Pancreas (tissue), 10 donors: Measurements from ENCODE around the gene PYY. TPM values are rescaled to one million over a fixed set of nuclear protein-coding genes. Genes with fewer than 3 reads are reported as not detected.

Source experiments
- ATAC-seq, 4 donors: fragments of 200-7000 bp; cut with Tn5 transposase; one replicate each; pipeline versions ENCODE4 v1.8.0 to v1.9.1; 2020; ENCODE audit warnings: mild to moderate bottlenecking in 4 of 4, moderate library complexity in 4 of 4
- DNase-seq, 6 donors: peaks; one replicate each; pipeline ENCODE4 v3.0.0-alpha.2; 2020
- FAIRE-seq: peaks from 2 replicates; lab custom pipeline; 2012; peaks lifted over from hg19 to GRCh38; lab: Jason Lieb, UNC
- H3K27ac ChIP-seq, 4 donors: fragments of 200-600 bp; sonication (generic); 1 replicate in 3 of 4; 2 replicates in 1 of 4; pipeline versions ENCODE4 v1.5.0 to v1.8.0; 2020
- H3K27me3 ChIP-seq, 4 donors: fragments of 200-600 bp; one replicate each; pipeline ENCODE4 v1.8.0; 2021
- H3K36me3 ChIP-seq, 3 donors: fragments of 200-600 bp; sonication (generic) in 1 of 3; one replicate each; pipeline versions ENCODE4 v1.5.0 to v1.8.0; 2020 to 2021
- H3K4me1 ChIP-seq, 3 donors: fragments of 200-600 bp; one replicate each; pipeline ENCODE4 v1.8.0; 2021
- H3K4me3 ChIP-seq, 4 donors: fragments of 200-600 bp; sonication (generic) in 2 of 4; one replicate each; pipeline versions ENCODE4 v1.5.0 to v1.8.0; 2020 to 2021
- H3K9me3 ChIP-seq, 4 donors: fragments of 200-600 bp; one replicate each; pipeline ENCODE4 v1.8.0; 2021
- WGBS, 2 donors: extraction: QIAGEN DNeasy Blood & Tissue Kit; methylation state at CpG; one replicate each; pipeline ENCODE4 v1.1.7; 2013; 5-methylcytosine and 5-hydroxymethylcytosine counted together
- intact Hi-C, 3 donors: fragments of 100-400 bp; cut with DNase I; formaldehyde crosslinking; loops; one replicate each; pipeline versions ENCODE4 v1.11.1 to v1.14.2; 2022
- polyA plus RNA-seq, 2 donors: library from polyadenylated mRNA; stranded (reverse); fragments of 200-250 nt; gene quantifications; one replicate each; pipeline ENCODE4 v1.2.3, GENCODE V29; 2013
- total RNA-seq, 6 donors: library from RNA; stranded (reverse); fragmentation: NEBNext Ultra II Directional in 4 of 6; extraction: Animal tissue kit (Norgen Biotek cat#: 25700) in 4 of 6; gene quantifications; one replicate each; pipeline versions ENCODE4 v1.2.1 to v1.2.4, GENCODE V29; 2021 to 2023
- TF ChIP-seq, protein P1 (sequence below), 4 donors: fragments of 200-600 bp; sonication (generic) in 3 of 4; IDR thresholded peaks; one replicate each; pipeline versions ENCODE4 v1.5.0 to v1.8.0; 2021; ENCODE audit warnings: antibody characterized with exemption in 4 of 4
- donor health status: healthy with polysubstance abuse.
- donor health status: DM: no; HTN: no; CAD: no; lungs with moderate emphysema.
- donor health status: DM: no; HTN: no; CAD: no.
- donor health status: control.
- donor health status: control.
- donor health status: Bipolar disorder and iron deficiency.
- donor health status: DM: yes; HTN: yes; CAD: no.
- donor health status: DM: no; HTN: no; CAD: no.
- donor health status: DM: no; HTN: no; CAD: no.
- donor health status: DM: yes; HTN: yes; CAD: no.

The PYY gene
- total and polyA plus RNA-seq, 8 donors, result 0.35 to 1.1 (median 0.57) TPM; not detected in 4

DNA sequence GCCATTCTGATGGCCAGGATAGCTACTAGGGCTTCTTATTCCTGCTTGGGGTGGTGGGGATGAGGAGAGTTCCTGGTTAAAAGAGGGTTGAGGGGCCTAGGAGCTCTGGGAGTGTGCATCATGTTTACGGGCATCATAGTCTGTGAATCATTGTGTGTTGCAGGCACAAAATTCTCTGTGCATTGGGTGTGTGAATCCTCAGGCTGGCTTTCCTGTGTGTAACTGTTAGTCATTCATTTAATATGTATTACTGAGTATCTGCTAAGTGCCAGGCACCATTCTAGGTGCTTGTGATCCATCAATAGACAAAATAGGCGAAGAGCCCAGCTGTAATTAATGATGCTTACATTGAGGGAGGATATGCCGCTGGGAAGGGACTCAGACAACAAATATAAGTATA lies 17.3 kb downstream of the PYY start:
- DNase-seq, result no peak
- no peak for FAIRE-seq
- Histone ChIP-seq H3K9me3 (no peaks in the 10 kb centered on the region), H3K4me1 (no peaks in the 10 kb centered on the region), H3K27me3 (no peaks in the 10 kb centered on the region), H3K27ac (no peak overlapping the region), H3K36me3 (no peaks in the 10 kb centered on the region), H3K4me3 (no peak overlapping the region)
- ATAC-seq, result no peak
- WGBS, 2 donors, result 77 to 97% methylated on average over 3 of the region's 3 CpGs
- intact Hi-C loops, result no loop called here
- TF ChIP-seq, protein P1, sequence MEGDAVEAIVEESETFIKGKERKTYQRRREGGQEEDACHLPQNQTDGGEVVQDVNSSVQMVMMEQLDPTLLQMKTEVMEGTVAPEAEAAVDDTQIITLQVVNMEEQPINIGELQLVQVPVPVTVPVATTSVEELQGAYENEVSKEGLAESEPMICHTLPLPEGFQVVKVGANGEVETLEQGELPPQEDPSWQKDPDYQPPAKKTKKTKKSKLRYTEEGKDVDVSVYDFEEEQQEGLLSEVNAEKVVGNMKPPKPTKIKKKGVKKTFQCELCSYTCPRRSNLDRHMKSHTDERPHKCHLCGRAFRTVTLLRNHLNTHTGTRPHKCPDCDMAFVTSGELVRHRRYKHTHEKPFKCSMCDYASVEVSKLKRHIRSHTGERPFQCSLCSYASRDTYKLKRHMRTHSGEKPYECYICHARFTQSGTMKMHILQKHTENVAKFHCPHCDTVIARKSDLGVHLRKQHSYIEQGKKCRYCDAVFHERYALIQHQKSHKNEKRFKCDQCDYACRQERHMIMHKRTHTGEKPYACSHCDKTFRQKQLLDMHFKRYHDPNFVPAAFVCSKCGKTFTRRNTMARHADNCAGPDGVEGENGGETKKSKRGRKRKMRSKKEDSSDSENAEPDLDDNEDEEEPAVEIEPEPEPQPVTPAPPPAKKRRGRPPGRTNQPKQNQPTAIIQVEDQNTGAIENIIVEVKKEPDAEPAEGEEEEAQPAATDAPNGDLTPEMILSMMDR (IDR thresholded peaks at IDR 0.05), result no peak

DNA sequence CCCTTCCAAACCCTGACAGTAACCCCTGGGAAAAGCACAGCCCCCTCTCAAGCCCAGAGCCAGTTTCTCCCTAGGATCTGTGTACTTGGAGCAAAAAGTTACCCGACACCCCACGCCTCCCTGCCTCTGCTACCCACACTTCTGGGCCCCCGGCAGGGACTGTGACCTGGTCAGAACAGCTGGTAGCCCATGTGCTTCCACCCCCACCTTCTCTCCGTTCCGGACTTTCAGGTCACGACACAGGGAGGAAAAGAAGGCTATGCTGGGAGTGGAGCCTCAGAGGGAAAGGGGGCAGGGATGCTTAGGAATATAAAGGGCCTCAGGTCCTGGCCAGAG lies 17.8 kb downstream of the PYY start:
- Histone ChIP-seq H3K27ac (no peak overlapping the region), H3K4me1 (peaks cover 0 to 2% (median 0%) of the 10 kb centered on the region in 3 donors), H3K4me3 (no peak overlapping the region), H3K36me3 (no peaks in the 10 kb centered on the region), H3K9me3 (no peaks in the 10 kb centered on the region), H3K27me3 (no peaks in the 10 kb centered on the region)
- no peak for ATAC-seq
- DNase-seq, result no peak
- WGBS, 2 donors, result 89 to 91% methylated on average over 6 of the region's 6 CpGs
- TF ChIP-seq, protein P1 (IDR thresholded peaks at IDR 0.05), result no peak
- intact Hi-C loops, result no loop called here
- no peak for FAIRE-seq

DNA sequence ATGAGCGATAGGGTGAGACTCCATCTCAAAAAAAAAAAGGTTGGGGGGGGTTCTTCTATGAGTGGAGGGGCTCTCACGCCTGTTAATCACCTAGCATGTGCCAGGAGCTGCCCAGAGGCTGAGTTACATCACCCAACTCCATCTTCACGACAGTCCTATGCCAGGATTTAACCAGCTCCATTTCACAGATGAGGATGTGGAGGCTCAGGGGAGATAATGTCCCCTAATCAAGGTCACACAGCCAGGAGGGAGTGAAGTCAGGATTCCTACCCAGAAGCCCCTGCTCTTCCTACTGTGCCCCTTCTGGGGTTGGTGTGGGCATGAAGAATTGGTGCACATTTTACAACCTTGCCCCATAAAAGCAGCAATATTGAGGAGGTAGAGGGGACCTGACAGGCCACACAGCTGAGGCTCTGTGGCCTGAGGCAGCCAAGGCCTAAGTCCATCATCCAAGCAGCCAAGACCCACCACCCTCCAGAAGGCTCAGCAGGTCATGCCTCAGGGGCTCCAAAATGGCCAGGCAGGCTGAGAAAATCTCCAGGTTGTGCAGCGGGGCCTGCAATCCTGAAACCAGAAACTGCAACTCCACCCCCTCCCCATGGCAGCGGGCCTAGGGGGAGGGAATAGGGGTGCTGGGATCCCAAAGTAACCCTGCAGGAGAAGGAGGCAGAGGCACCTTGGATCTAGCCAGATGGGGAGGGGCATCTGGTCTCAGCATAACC lies 18.4 kb downstream of the PYY start:
- H3K27ac ChIP-seq, result no peak overlapping the region
- H3K36me3 ChIP-seq, result no peaks in the 10 kb centered on the region
- DNase-seq, result no peak
- intact Hi-C loops, result no loop called here
- WGBS, 2 donors, result 82 to 90% methylated on average over 5 of the region's 5 CpGs
- TF ChIP-seq, protein P1 (IDR thresholded peaks at IDR 0.05), result no peak
- H3K27me3 ChIP-seq, result no peaks in the 10 kb centered on the region
- ATAC-seq, result no peak
- no peaks in the 10 kb centered on the region for H3K9me3 ChIP-seq
- H3K4me3 ChIP-seq, result no peak overlapping the region
- no peak for FAIRE-seq
- H3K4me1 ChIP-seq, result peaks cover 0 to 6% (median 0%) of the 10 kb centered on the region in 3 donors

DNA sequence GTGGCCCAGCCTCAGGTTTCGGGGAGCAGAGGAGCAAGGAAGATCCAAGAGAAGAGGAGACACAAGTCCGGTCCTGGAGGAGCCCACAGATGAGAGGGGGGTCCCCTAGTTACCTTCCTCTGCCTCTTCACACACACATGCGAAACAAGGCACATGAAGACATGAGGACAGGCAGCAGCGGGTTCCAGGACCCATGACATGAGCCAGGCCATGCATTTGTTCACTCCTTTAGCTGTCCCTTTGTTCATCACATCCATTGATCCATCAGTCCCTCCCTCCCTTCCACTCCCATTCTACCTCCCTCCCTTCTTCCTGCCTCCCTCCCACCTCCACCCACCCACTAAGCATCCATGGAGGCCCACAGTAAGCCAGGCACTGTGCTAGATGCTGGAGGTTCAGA lies 20.8 kb downstream of the PYY start:
- Histone ChIP-seq H3K4me1 (peaks cover 0 to 6% (median 0%) of the 10 kb centered on the region in 3 donors), H3K36me3 (no peaks in the 10 kb centered on the region), H3K27me3 (no peaks in the 10 kb centered on the region), H3K4me3 (no peak overlapping the region), H3K9me3 (no peaks in the 10 kb centered on the region), H3K27ac (no peak overlapping the region)
- intact Hi-C loops, result no loop called here
- WGBS, 2 donors, result 96 to 97% methylated on average over 4 of the region's 4 CpGs
- TF ChIP-seq, protein P1 (IDR thresholded peaks at IDR 0.05), result no peak
- ATAC-seq, result no peak
- no peak for FAIRE-seq
- DNase-seq, result no peak

DNA sequence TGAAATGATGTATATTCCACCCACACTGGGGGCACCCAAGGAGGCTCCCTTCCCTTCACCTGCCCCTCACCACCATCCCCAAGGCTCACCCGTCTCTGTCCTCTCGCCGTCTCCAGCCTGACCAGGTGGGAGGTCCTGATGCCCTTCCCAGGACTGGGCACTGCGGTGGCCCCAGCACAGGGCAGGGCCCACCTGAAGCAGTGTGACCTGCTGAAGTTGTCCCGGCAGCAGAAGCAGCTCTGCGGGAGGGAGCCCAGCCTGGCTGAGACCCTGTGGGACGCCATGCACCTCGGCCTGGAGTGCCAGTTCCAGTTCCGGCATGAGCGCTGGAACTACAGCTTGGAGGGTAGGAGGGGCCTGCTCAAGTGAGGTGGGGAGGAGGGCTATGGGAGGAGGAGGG lies 21.4 kb downstream of the PYY start:
- DNase-seq (no peak), ATAC-seq (no peak), FAIRE-seq (no peak)
- Histone ChIP-seq H3K4me1 (peaks cover 0 to 6% (median 0%) of the 10 kb centered on the region in 3 donors), H3K27me3 (no peaks in the 10 kb centered on the region), H3K4me3 (no peak overlapping the region), H3K27ac (no peak overlapping the region), H3K36me3 (no peaks in the 10 kb centered on the region), H3K9me3 (no peaks in the 10 kb centered on the region)
- intact Hi-C loops, result no loop called here
- TF ChIP-seq, protein P1 (IDR thresholded peaks at IDR 0.05), result no peak
- WGBS, 2 donors, result 94 to 95% methylated on average over 10 of the region's 10 CpGs
